ENCODE measurements around the gene CAMTA1.

CAMTA1 gene

GRCh38 chr1:6885426-6885825 lies 100.2 kb downstream of the CAMTA1 start:
- DNase-seq = no peak

GRCh38 chr1:6886523-6886922 lies 101.3 kb downstream of the CAMTA1 start:
- DNase-seq = no peak

- DNase-seq = no peak
Measured at GRCh38 chr1:6888268-6888667, 103.0 kb downstream of the CAMTA1 start.

- DNase-seq = no peak
Measured at GRCh38 chr1:6888870-6889269, 103.6 kb downstream of the CAMTA1 start.

GRCh38 chr1:6889875-6890480 lies 104.7 kb downstream of the CAMTA1 start:
- no peak for DNase-seq

GRCh38 chr1:6890686-6891085 lies 105.4 kb downstream of the CAMTA1 start:
- no peak for DNase-seq

GRCh38 chr1:6891781-6892579 lies 106.7 kb downstream of the CAMTA1 start:
- no peak for DNase-seq

GRCh38 chr1:6893388-6893787 lies 108.1 kb downstream of the CAMTA1 start:
- DNase-seq = no peak

- DNase-seq = no peak
Measured at GRCh38 chr1:6897138-6897537, 111.9 kb downstream of the CAMTA1 start.

GRCh38 chr1:6898974-6899539 lies 113.8 kb downstream of the CAMTA1 start:
- no peak for DNase-seq

GRCh38 chr1:6899621-6900020 lies 114.4 kb downstream of the CAMTA1 start:
- DNase-seq = no peak

GRCh38 chr1:6902153-6902552 lies 116.9 kb downstream of the CAMTA1 start:
- DNase-seq = no peak

GRCh38 chr1:6904476-6905170 lies 119.4 kb downstream of the CAMTA1 start:
- no peak for DNase-seq

GRCh38 chr1:6905331-6905730 lies 120.1 kb downstream of the CAMTA1 start:
- DNase-seq = no peak

GRCh38 chr1:6905790-6906189 lies 120.5 kb downstream of the CAMTA1 start:
- DNase-seq = no peak

- DNase-seq = no peak
Measured at GRCh38 chr1:6906783-6907182, 121.5 kb downstream of the CAMTA1 start.

- no peak for DNase-seq
Measured at GRCh38 chr1:6907201-6907600, 121.9 kb downstream of the CAMTA1 start.

GRCh38 chr1:6907676-6908434 lies 122.6 kb downstream of the CAMTA1 start:
- no peak for DNase-seq

GRCh38 chr1:6909401-6909800 lies 124.1 kb downstream of the CAMTA1 start:
- no peak for DNase-seq

GRCh38 chr1:6909857-6910256 lies 124.6 kb downstream of the CAMTA1 start:
- DNase-seq = no peak

GRCh38 chr1:6911021-6911941 lies 126.0 kb downstream of the CAMTA1 start:
- no peak for DNase-seq

- no peak for DNase-seq
Measured at GRCh38 chr1:6911974-6912373, 126.7 kb downstream of the CAMTA1 start.

All from NCI-H187 treated with DMSO at 0.1 percent for 48 hours (cell line).